GM21528 (cell line): Measurements from ENCODE around the gene GTF2H3.
A peak's percentile ranks its signal among the peaks of the same experiment; 100 is the strongest.
"Not testable (repeated sequence)": the region's sequence is repeated elsewhere in the genome, so short reads cannot be mapped to it uniquely, and the experiment has no call there.

Experiments used
- ATAC-seq: cut with Tn5 transposase; IDR thresholded peaks from one replicate; pipeline ENCODE4 v1.9.1; 2021; ENCODE audit warnings: mild to moderate bottlenecking, moderate library complexity; ENCODE audit not compliant: unreplicated experiment, low FRiP score

The GTF2H3 gene

GRCh38 chr12:123633379-123634141 is at the start of gene GTF2H3, which contains the start of gene EIF2B1:
GTF2H3 (plus strand) TSS chr12:123633829; CDS start chr12:123633860, 31 bp downstream.
EIF2B1 (minus strand) TSS chr12:123633686; CDS start chr12:123633557, 129 bp downstream.
- ATAC-seq = peak; percentile 95

GRCh38 chr12:123591702-123592481 is 41.7 kb upstream of the GTF2H3 start:
- ATAC-seq = no peak

GRCh38 chr12:123595729-123596128 is 37.9 kb upstream of the GTF2H3 start:
- ATAC-seq = no peak

- ATAC-seq = no peak
These were observed 36.5 kb upstream of the GTF2H3 start for GRCh38 chr12:123597100-123597499.

GRCh38 chr12:123598522-123598921 is 35.1 kb upstream of the GTF2H3 start:
- no peak for ATAC-seq

GRCh38 chr12:123599310-123599709 is 34.3 kb upstream of the GTF2H3 start:
- no peak for ATAC-seq

GRCh38 chr12:123599721-123600120 is 33.9 kb upstream of the GTF2H3 start:
- no peak for ATAC-seq

GRCh38 chr12:123601602-123602489 is 31.8 kb upstream of the GTF2H3 start, which contains the start of gene DDX55:
DDX55 (plus strand) TSS chr12:123602099; CDS start chr12:123602149, 50 bp downstream.
- ATAC-seq = peak; percentile 82

GRCh38 chr12:123602651-123603195 is 30.9 kb upstream of the GTF2H3 start:
- no peak for ATAC-seq

GRCh38 chr12:123603495-123603894 is 30.1 kb upstream of the GTF2H3 start:
- ATAC-seq = not testable (repeated sequence)

- no peak for ATAC-seq
These were observed 25.9 kb upstream of the GTF2H3 start for GRCh38 chr12:123607756-123608155.

GRCh38 chr12:123608182-123608581 is 25.4 kb upstream of the GTF2H3 start:
- ATAC-seq = no peak

GRCh38 chr12:123614110-123614509 is 19.5 kb upstream of the GTF2H3 start:
- ATAC-seq = no peak

GRCh38 chr12:123614531-123614930 is 19.1 kb upstream of the GTF2H3 start:
- ATAC-seq = no peak

- no peak for ATAC-seq
These were observed 16.5 kb upstream of the GTF2H3 start for GRCh38 chr12:123617144-123617543.

- ATAC-seq = no peak
These were observed 16.0 kb upstream of the GTF2H3 start for GRCh38 chr12:123617580-123617979.

GRCh38 chr12:123621101-123621500 is 12.5 kb upstream of the GTF2H3 start:
- ATAC-seq = no peak

GRCh38 chr12:123621619-123622530 is 11.8 kb upstream of the GTF2H3 start:
- no peak for ATAC-seq

- no peak for ATAC-seq
These were observed 523 bp downstream of the GTF2H3 start for GRCh38 chr12:123634142-123634561.
